Effector memory CD8-positive, alpha-beta T cell (primary cell): ENCODE measurements around the gene TMEM220.

Experiments
- ATAC-seq: fragments of 150-1000 bp; cut with Tn5 transposase; replicated peaks from 2 replicates; pipeline ENCODE4 v1.10.0; 2021; ENCODE audit warnings: mild to moderate bottlenecking, moderate library complexity
- DNase-seq, 3 experiments: peaks; one replicate each; pipeline ENCODE4 v3.0.0; 2021
- H3K27ac Mint-ChIP-seq, 2 donors: one replicate each; pipeline ENCODE4 v1.8.0; 2022; ENCODE audit warnings: mild to moderate bottlenecking in 2 of 2, mixed read lengths in 2 of 2, moderate library complexity in 2 of 2
- H3K27me3 Mint-ChIP-seq, 2 donors: one replicate each; pipeline ENCODE4 v1.8.0; 2022; ENCODE audit warnings: mixed read lengths in 2 of 2
- H3K36me3 Mint-ChIP-seq: one replicate; pipeline ENCODE4 v1.8.0; 2022; ENCODE audit warnings: mild to moderate bottlenecking, moderate library complexity, mixed read lengths; ENCODE audit not compliant: insufficient read depth
- H3K4me1 Mint-ChIP-seq, 2 donors: one replicate each; pipeline ENCODE4 v1.8.0; 2022; ENCODE audit warnings: low read depth in 2 of 2, mixed read lengths in 2 of 2
- H3K4me3 Mint-ChIP-seq, 2 donors: one replicate each; pipeline ENCODE4 v1.8.0; 2022; ENCODE audit warnings: mild to moderate bottlenecking in 2 of 2, mixed read lengths in 2 of 2, moderate library complexity in 2 of 2
- H3K9me3 Mint-ChIP-seq, 2 donors: one replicate each; pipeline ENCODE4 v1.8.0; 2022; ENCODE audit warnings: mixed read lengths in 2 of 2

Gene TMEM220

GRCh38 chr17:10767232-10767631 lies 37.4 kb upstream of the TMEM220 start:
- no peak for DNase-seq
- H3K4me3 Mint-ChIP-seq = no peak overlapping the region
- no peak for ATAC-seq
- H3K9me3 Mint-ChIP-seq = peaks cover 4 to 8% of the 10 kb centered on the region in 2 donors
- H3K4me1 Mint-ChIP-seq = no peaks in the 10 kb centered on the region
- peaks cover 9 to 33% of the 10 kb centered on the region in 2 donors for H3K27me3 Mint-ChIP-seq
- H3K36me3 Mint-ChIP-seq = no peaks in the 10 kb centered on the region
- no peak overlapping the region for H3K27ac Mint-ChIP-seq

GRCh38 chr17:10762037-10762436 lies 32.2 kb upstream of the TMEM220 start:
- peaks cover 12 to 36% of the 10 kb centered on the region in 2 donors for H3K27me3 Mint-ChIP-seq
- ATAC-seq (no peak), DNase-seq (no peak)
- no peak overlapping the region for H3K27ac Mint-ChIP-seq
- no peaks in the 10 kb centered on the region for H3K36me3 Mint-ChIP-seq
- H3K9me3 Mint-ChIP-seq = no peaks in the 10 kb centered on the region
- H3K4me1 Mint-ChIP-seq = no peaks in the 10 kb centered on the region
- H3K4me3 Mint-ChIP-seq = no peak overlapping the region

- H3K27ac Mint-ChIP-seq = no peak overlapping the region
- H3K27me3 Mint-ChIP-seq = peaks cover 12 to 42% of the 10 kb centered on the region in 2 donors
- H3K4me3 Mint-ChIP-seq = no peak overlapping the region
- ATAC-seq = no peak
- H3K36me3 Mint-ChIP-seq = no peaks in the 10 kb centered on the region
- H3K9me3 Mint-ChIP-seq = no peaks in the 10 kb centered on the region
- no peaks in the 10 kb centered on the region for H3K4me1 Mint-ChIP-seq
- no peak for DNase-seq
Observed at GRCh38 chr17:10761281-10761680, 31.5 kb upstream of the TMEM220 start.

GRCh38 chr17:10758062-10758461 lies 28.2 kb upstream of the TMEM220 start:
- H3K4me1 Mint-ChIP-seq = no peaks in the 10 kb centered on the region

GRCh38 chr17:10757647-10758046 lies 27.8 kb upstream of the TMEM220 start:
- peaks cover 12 to 39% of the 10 kb centered on the region in 2 donors for H3K27me3 Mint-ChIP-seq
- no peaks in the 10 kb centered on the region for H3K9me3 Mint-ChIP-seq
- no peak for ATAC-seq
- no peaks in the 10 kb centered on the region for H3K4me1 Mint-ChIP-seq
- H3K36me3 Mint-ChIP-seq = no peaks in the 10 kb centered on the region
- no peak for DNase-seq
- no peak overlapping the region for H3K4me3 Mint-ChIP-seq
- H3K27ac Mint-ChIP-seq = no peak overlapping the region

More at GRCh38 chr17:10758062-10758461, 28.2 kb upstream of the TMEM220 start:
- no peaks in the 10 kb centered on the region for H3K9me3 Mint-ChIP-seq
- no peaks in the 10 kb centered on the region for H3K36me3 Mint-ChIP-seq
- DNase-seq (no peak), ATAC-seq (no peak)
- no peak overlapping the region for H3K4me3 Mint-ChIP-seq
- H3K27ac Mint-ChIP-seq = no peak overlapping the region
- H3K27me3 Mint-ChIP-seq = peaks cover 12 to 42% of the 10 kb centered on the region in 2 donors

- Mint-ChIP-seq H3K27ac (no peak overlapping the region), H3K36me3 (no peaks in the 10 kb centered on the region), H3K4me1 (no peaks in the 10 kb centered on the region), H3K4me3 (no peak overlapping the region), H3K9me3 (no peaks in the 10 kb centered on the region), H3K27me3 (peaks cover 6 to 33% of the 10 kb centered on the region in 2 donors)
- no peak for DNase-seq
- ATAC-seq = no peak
Observed at GRCh38 chr17:10757067-10757466, 27.2 kb upstream of the TMEM220 start.

- DNase-seq (no peak), ATAC-seq (no peak)
- no peaks in the 10 kb centered on the region for H3K4me1 Mint-ChIP-seq
- no peaks in the 10 kb centered on the region for H3K9me3 Mint-ChIP-seq
- H3K27ac Mint-ChIP-seq = no peak overlapping the region
- peaks cover 2 to 29% of the 10 kb centered on the region in 2 donors for H3K27me3 Mint-ChIP-seq
- H3K4me3 Mint-ChIP-seq = no peak overlapping the region
- H3K36me3 Mint-ChIP-seq = no peaks in the 10 kb centered on the region
Observed at GRCh38 chr17:10756619-10757018, 26.8 kb upstream of the TMEM220 start.

GRCh38 chr17:10756185-10756584 lies 26.4 kb upstream of the TMEM220 start:
- Mint-ChIP-seq H3K36me3 (no peaks in the 10 kb centered on the region), H3K27me3 (peaks cover 0 to 24% of the 10 kb centered on the region in 2 donors), H3K27ac (no peak overlapping the region), H3K4me3 (no peak overlapping the region), H3K9me3 (no peaks in the 10 kb centered on the region), H3K4me1 (no peaks in the 10 kb centered on the region)
- DNase-seq (no peak), ATAC-seq (no peak)

GRCh38 chr17:10755592-10756127 lies 25.8 kb upstream of the TMEM220 start:
- no peaks in the 10 kb centered on the region for H3K4me1 Mint-ChIP-seq
- H3K36me3 Mint-ChIP-seq = no peaks in the 10 kb centered on the region
- H3K9me3 Mint-ChIP-seq = no peaks in the 10 kb centered on the region
- H3K27me3 Mint-ChIP-seq = peaks cover 0 to 19% of the 10 kb centered on the region in 2 donors
- DNase-seq (no peak), ATAC-seq (no peak)
- H3K4me3 Mint-ChIP-seq = no peak overlapping the region
- H3K27ac Mint-ChIP-seq = no peak overlapping the region

- DNase-seq (no peak), ATAC-seq (no peak)
- no peaks in the 10 kb centered on the region for H3K9me3 Mint-ChIP-seq
- no peak overlapping the region for H3K4me3 Mint-ChIP-seq
- peaks cover under 1 to 16% of the 10 kb centered on the region in 2 donors for H3K27me3 Mint-ChIP-seq
- no peak overlapping the region for H3K27ac Mint-ChIP-seq
- H3K36me3 Mint-ChIP-seq = no peaks in the 10 kb centered on the region
- no peaks in the 10 kb centered on the region for H3K4me1 Mint-ChIP-seq
Observed at GRCh38 chr17:10754861-10755591, 25.2 kb upstream of the TMEM220 start.

GRCh38 chr17:10754109-10754508 lies 24.3 kb upstream of the TMEM220 start:
- H3K27me3 Mint-ChIP-seq = peaks cover 9 to 23% of the 10 kb centered on the region in 2 donors
- H3K27ac Mint-ChIP-seq = no peak overlapping the region
- ATAC-seq (no peak), DNase-seq (no peak)
- no peaks in the 10 kb centered on the region for H3K9me3 Mint-ChIP-seq
- no peak overlapping the region for H3K4me3 Mint-ChIP-seq
- H3K36me3 Mint-ChIP-seq = no peaks in the 10 kb centered on the region
- H3K4me1 Mint-ChIP-seq = peaks cover 0 to 1% of the 10 kb centered on the region in 2 donors

- peaks cover 0 to 1% of the 10 kb centered on the region in 2 donors for H3K4me1 Mint-ChIP-seq
- DNase-seq = no peak
- H3K9me3 Mint-ChIP-seq = no peaks in the 10 kb centered on the region
- no peaks in the 10 kb centered on the region for H3K36me3 Mint-ChIP-seq
- H3K27me3 Mint-ChIP-seq = peaks cover 10 to 31% of the 10 kb centered on the region in 2 donors
- no peak overlapping the region for H3K4me3 Mint-ChIP-seq
- no peak for ATAC-seq
- no peak overlapping the region for H3K27ac Mint-ChIP-seq
Observed at GRCh38 chr17:10752696-10753095, 22.9 kb upstream of the TMEM220 start.

- no peak overlapping the region for H3K27ac Mint-ChIP-seq
- no peaks in the 10 kb centered on the region for H3K36me3 Mint-ChIP-seq
- ATAC-seq (no peak), DNase-seq (no peak)
- peaks cover 0 to 1% of the 10 kb centered on the region in 2 donors for H3K4me1 Mint-ChIP-seq
- peaks cover 19 to 27% of the 10 kb centered on the region in 2 donors for H3K27me3 Mint-ChIP-seq
- H3K4me3 Mint-ChIP-seq = no peak overlapping the region
- no peaks in the 10 kb centered on the region for H3K9me3 Mint-ChIP-seq
Observed at GRCh38 chr17:10751563-10751962, 21.7 kb upstream of the TMEM220 start.

GRCh38 chr17:10750210-10750609 lies 20.4 kb upstream of the TMEM220 start:
- DNase-seq (no peak), ATAC-seq (no peak)
- no peak overlapping the region for H3K4me3 Mint-ChIP-seq
- H3K27ac Mint-ChIP-seq = no peak overlapping the region
- no peaks in the 10 kb centered on the region for H3K36me3 Mint-ChIP-seq
- peaks cover 21 to 26% of the 10 kb centered on the region in 2 donors for H3K27me3 Mint-ChIP-seq
- peaks cover 0 to 1% of the 10 kb centered on the region in 2 donors for H3K4me1 Mint-ChIP-seq
- H3K9me3 Mint-ChIP-seq = no peaks in the 10 kb centered on the region
